OCI-LY1 (cell line): Measurements from ENCODE around the gene TMEM109.

Source experiments
- H2AFZ ChIP-seq: fragments of 200-600 bp; sonication (generic), shearing (Covaris generic); 2 replicates; pipeline ENCODE4 v1.6.0; 2014; ENCODE audit warnings: antibody characterized with exemption, mild to moderate bottlenecking, low read length
- H3F3A ChIP-seq: fragments of 200-600 bp; sonication (generic), shearing (Covaris generic); 2 replicates; pipeline ENCODE4 v1.6.0; 2014; ENCODE audit warnings: mild to moderate bottlenecking, antibody characterized with exemption, low read length, moderate library complexity; ENCODE audit not compliant: insufficient read depth
- H3K27ac ChIP-seq: fragments of 200-600 bp; sonication (generic); 2 replicates; pipeline ENCODE4 v1.5.1; 2014; ENCODE audit warnings: low read length, mixed run types, mild to moderate bottlenecking, low read depth; ENCODE audit not compliant: poor library complexity, severe bottlenecking
- H3K27me3 ChIP-seq: fragments of 200-600 bp; sonication (generic); 2 replicates; pipeline ENCODE4 v1.6.0; 2014; ENCODE audit warnings: antibody characterized with exemption, mild to moderate bottlenecking, low read length, moderate library complexity; ENCODE audit not compliant: insufficient read depth
- H3K36me3 ChIP-seq: fragments of 200-600 bp; sonication (generic); 2 replicates; pipeline ENCODE4 v1.6.1; 2014; ENCODE audit warnings: mild to moderate bottlenecking, antibody characterized with exemption, low read length, moderate library complexity, mixed read lengths; ENCODE audit not compliant: insufficient read depth
- H3K4me1 ChIP-seq: fragments of 200-600 bp; sonication (generic); 2 replicates; pipeline ENCODE4 v1.5.1; 2014; ENCODE audit warnings: mild to moderate bottlenecking, low read length, moderate library complexity; ENCODE audit not compliant: insufficient read depth, severe bottlenecking
- H3K4me2 ChIP-seq: fragments of 200-600 bp; sonication (generic), shearing (Covaris generic); 2 replicates; pipeline ENCODE4 v1.6.1; 2014; ENCODE audit warnings: low read length
- H3K4me3 ChIP-seq: fragments of 200-600 bp; sonication (generic); 2 replicates; pipeline ENCODE4 v1.5.1; 2014; ENCODE audit warnings: low read length, low read depth, mild to moderate bottlenecking, mixed read lengths; ENCODE audit not compliant: poor library complexity, severe bottlenecking
- H3K79me2 ChIP-seq: fragments of 200-600 bp; shearing (Covaris generic); 2 replicates; pipeline ENCODE4 v1.6.1; 2016; ENCODE audit warnings: mixed run types, low read length, mixed read lengths; ENCODE audit not compliant: insufficient read depth
- H3K9ac ChIP-seq: fragments of 200-600 bp; sonication (generic), shearing (Covaris generic); 2 replicates; pipeline ENCODE4 v1.6.1; 2014; ENCODE audit warnings: mild to moderate bottlenecking, low read length, mixed read lengths
- H3K9me2 ChIP-seq: fragments of 200-600 bp; sonication (generic), shearing (Covaris generic); 2 replicates; pipeline ENCODE4 v1.6.1; 2014; ENCODE audit warnings: low read depth, mild to moderate bottlenecking, low read length, mixed read lengths
- H3K9me3 ChIP-seq: fragments of 200-600 bp; shearing (Covaris generic); 2 replicates; pipeline ENCODE4 v1.6.1; 2014; ENCODE audit warnings: low read length, mixed read lengths
- H4K20me1 ChIP-seq: fragments of 200-600 bp; sonication (generic), shearing (Covaris generic); 2 replicates; pipeline ENCODE4 v1.6.0; 2016; ENCODE audit warnings: mild to moderate bottlenecking, low read length; ENCODE audit not compliant: insufficient read depth
- EZH2 ChIP-seq: fragments of 200-600 bp; sonication (generic), shearing (Covaris generic); IDR thresholded peaks from 2 replicates; pipeline ENCODE4 v1.8.0; 2017; ENCODE audit warnings: borderline replicate concordance, mixed run types, mild to moderate bottlenecking, antibody characterized with exemption, low read length, moderate library complexity, mixed read lengths
- TF ChIP-seq, protein P1 (sequence below): fragments of 200-600 bp; sonication (generic), shearing (Covaris generic); IDR thresholded peaks from 2 replicates; pipeline ENCODE4 v1.5.1; 2017; ENCODE audit warnings: mild to moderate bottlenecking, antibody characterized with exemption, low read length, moderate library complexity, mixed read lengths

TMEM109 gene

DNA sequence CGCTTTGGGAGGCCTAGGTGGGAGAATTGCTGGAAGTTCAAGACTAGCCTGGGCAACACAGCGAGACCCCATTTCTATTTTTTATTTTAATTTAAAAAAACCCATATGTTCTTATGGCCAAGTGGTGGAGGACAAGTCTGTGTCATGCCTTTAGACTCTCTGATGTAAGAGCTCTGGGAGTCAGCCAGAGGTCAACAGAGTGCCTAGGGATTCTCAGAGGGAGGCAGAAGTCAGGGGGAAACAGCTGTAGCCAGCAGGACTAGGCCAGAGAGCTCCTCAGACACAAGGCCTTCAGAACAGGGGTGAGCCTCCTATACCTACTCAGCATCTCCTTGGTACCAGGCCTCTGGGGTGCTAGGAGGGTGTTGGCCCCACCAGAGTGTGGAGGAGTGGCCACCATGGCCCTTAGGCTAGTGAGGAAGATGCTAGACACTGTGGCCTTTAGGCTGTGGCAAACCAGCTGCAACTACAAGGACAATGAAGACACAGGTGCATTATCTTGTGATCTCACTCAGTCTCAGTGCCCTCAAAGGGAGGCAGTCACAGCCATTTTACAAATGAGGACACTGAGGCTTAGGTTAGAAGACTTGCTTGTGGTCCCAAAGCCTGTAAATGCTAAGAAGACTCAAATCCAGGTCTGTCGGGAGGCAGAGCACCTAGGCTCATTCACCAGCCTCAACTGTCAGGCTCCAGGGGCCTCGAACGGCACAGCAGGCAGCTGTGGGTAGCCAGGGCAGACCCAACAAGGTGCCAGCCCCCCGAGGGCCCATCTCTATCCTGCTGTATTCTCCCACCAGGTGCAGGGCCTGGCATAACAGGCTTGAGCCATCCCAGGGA lies 41.6 kb upstream of the TMEM109 start:
- no peaks in the 10 kb centered on the region for H3K9me2 ChIP-seq
- no peak overlapping the region for H3K27ac ChIP-seq
- no peaks in the 10 kb centered on the region for H4K20me1 ChIP-seq
- H3K4me3 ChIP-seq = no peak overlapping the region
- TF ChIP-seq, protein P1, sequence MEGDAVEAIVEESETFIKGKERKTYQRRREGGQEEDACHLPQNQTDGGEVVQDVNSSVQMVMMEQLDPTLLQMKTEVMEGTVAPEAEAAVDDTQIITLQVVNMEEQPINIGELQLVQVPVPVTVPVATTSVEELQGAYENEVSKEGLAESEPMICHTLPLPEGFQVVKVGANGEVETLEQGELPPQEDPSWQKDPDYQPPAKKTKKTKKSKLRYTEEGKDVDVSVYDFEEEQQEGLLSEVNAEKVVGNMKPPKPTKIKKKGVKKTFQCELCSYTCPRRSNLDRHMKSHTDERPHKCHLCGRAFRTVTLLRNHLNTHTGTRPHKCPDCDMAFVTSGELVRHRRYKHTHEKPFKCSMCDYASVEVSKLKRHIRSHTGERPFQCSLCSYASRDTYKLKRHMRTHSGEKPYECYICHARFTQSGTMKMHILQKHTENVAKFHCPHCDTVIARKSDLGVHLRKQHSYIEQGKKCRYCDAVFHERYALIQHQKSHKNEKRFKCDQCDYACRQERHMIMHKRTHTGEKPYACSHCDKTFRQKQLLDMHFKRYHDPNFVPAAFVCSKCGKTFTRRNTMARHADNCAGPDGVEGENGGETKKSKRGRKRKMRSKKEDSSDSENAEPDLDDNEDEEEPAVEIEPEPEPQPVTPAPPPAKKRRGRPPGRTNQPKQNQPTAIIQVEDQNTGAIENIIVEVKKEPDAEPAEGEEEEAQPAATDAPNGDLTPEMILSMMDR = no peak
- no peak for TF ChIP-seq EZH2
- H3K36me3 ChIP-seq = no peaks in the 10 kb centered on the region
- no peak overlapping the region for H3K9ac ChIP-seq
- H3K4me1 ChIP-seq = no peaks in the 10 kb centered on the region
- H3K79me2 ChIP-seq = no peaks in the 10 kb centered on the region
- H3K9me3 ChIP-seq = no peaks in the 10 kb centered on the region
- H3K4me2 ChIP-seq = no peak overlapping the region
- H3K27me3 ChIP-seq = no peaks in the 10 kb centered on the region
- H3F3A ChIP-seq = no peaks in the 10 kb centered on the region
- no peak overlapping the region for H2AFZ ChIP-seq

DNA sequence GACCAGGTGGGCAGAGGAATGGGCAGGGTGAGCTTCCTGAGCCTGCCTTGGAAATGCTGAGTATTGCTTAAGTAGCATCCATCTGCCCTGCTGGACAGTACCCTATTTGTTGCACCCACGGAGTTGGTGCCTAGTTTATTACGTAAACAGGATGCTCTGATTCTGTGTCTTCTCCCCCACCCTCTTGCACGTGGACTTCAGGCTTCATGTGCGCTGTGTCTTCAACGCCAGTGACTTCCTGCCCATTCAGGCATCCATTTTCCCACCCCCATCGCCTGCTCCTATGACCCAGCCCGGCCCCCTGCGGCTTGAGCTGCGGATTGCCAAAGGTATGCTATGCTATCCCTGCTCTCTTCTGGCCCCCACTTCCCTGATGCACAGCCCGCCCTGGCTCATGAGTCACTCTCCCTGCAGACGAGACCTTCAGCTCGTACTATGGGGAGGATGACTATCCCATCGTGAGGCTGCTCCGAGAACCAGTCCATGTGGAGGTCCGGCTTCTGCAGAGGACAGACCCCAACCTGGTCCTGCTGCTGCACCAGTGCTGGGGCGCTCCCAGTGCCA lies 40.9 kb upstream of the TMEM109 start:
- no peak overlapping the region for H3K9ac ChIP-seq
- no peaks in the 10 kb centered on the region for H3K27me3 ChIP-seq
- H2AFZ ChIP-seq = no peak overlapping the region
- H3K79me2 ChIP-seq = no peaks in the 10 kb centered on the region
- H3K27ac ChIP-seq = no peak overlapping the region
- TF ChIP-seq, protein P1 = no peak
- no peak for TF ChIP-seq EZH2
- no peak overlapping the region for H3K4me3 ChIP-seq
- no peaks in the 10 kb centered on the region for H3F3A ChIP-seq
- H3K4me2 ChIP-seq = no peak overlapping the region
- H4K20me1 ChIP-seq = no peaks in the 10 kb centered on the region
- H3K36me3 ChIP-seq = no peaks in the 10 kb centered on the region
- no peaks in the 10 kb centered on the region for H3K9me2 ChIP-seq
- H3K9me3 ChIP-seq = no peaks in the 10 kb centered on the region
- no peaks in the 10 kb centered on the region for H3K4me1 ChIP-seq

DNA sequence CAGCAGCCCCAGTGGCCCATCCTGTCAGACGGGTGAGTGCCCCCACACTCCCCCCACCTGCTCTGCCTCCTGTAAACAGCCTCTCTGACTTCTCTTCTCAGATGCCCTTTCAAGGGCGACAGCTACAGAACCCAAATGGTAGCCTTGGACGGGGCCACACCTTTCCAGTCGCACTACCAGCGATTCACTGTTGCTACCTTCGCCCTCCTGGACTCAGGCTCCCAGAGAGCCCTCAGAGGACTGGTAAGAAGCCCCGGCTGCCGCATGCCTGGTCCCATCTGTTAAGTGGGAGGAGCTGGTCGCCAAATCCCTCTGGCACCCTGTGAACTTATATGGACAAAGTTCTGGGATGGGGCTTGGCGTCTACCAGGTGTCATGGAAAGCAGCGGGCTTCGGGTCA lies 40.4 kb upstream of the TMEM109 start:
- Histone ChIP-seq H3K27ac (no peak overlapping the region), H3K9ac (no peak overlapping the region), H3K9me2 (no peaks in the 10 kb centered on the region), H3F3A (no peaks in the 10 kb centered on the region), H3K4me3 (no peak overlapping the region), H3K9me3 (no peaks in the 10 kb centered on the region), H4K20me1 (no peaks in the 10 kb centered on the region), H2AFZ (no peak overlapping the region), H3K27me3 (no peaks in the 10 kb centered on the region), H3K36me3 (no peaks in the 10 kb centered on the region; the same call in 1 of the 2 replicates), H3K4me1 (no peaks in the 10 kb centered on the region), H3K79me2 (no peaks in the 10 kb centered on the region), H3K4me2 (no peak overlapping the region)
- no peak for TF ChIP-seq EZH2
- TF ChIP-seq, protein P1 = no peak
